ENCODE data around the gene CARD9. TPM values are rescaled to one million over a fixed set of nuclear protein-coding genes. Genes with fewer than 3 reads are reported as not detected.
"Not testable (repeated sequence)": the region's sequence is repeated elsewhere in the genome, so short reads cannot be mapped to it uniquely, and the experiment has no call there.

Gene CARD9
- total RNA-seq, 1 donor: 14.7 TPM

- no peak overlapping the region for H3K4me3 ChIP-seq (ENCODE audit: low read depth, low read length)
- DNase-seq (ENCODE audit: low read depth): no peak
- no peak for TF ChIP-seq CTCF (IDR thresholded peaks at IDR 0.05; ENCODE audit: insufficient read depth, low read depth, low read length)
These were observed 43.0 kb upstream of the CARD9 start for GRCh38 chr9:136416427-136416826.

GRCh38 chr9:136412962-136413361 lies 39.5 kb upstream of the CARD9 start:
- no peak for TF ChIP-seq CTCF (IDR thresholded peaks at IDR 0.05; ENCODE audit: insufficient read depth, low read depth, low read length)
- no peak for DNase-seq (ENCODE audit: low read depth)
- H3K4me3 ChIP-seq (ENCODE audit: low read depth, low read length): no peak overlapping the region

- no peak for TF ChIP-seq CTCF (IDR thresholded peaks at IDR 0.05; ENCODE audit: insufficient read depth, low read depth, low read length)
- no peak for DNase-seq (ENCODE audit: low read depth)
- H3K4me3 ChIP-seq (ENCODE audit: low read depth, low read length): peak overlapping the region; percentile 98
These were observed 37.9 kb upstream of the CARD9 start for GRCh38 chr9:136411378-136411777.

- no peak for TF ChIP-seq CTCF (IDR thresholded peaks at IDR 0.05; ENCODE audit: insufficient read depth, low read depth, low read length)
- H3K4me3 ChIP-seq (ENCODE audit: low read depth, low read length): peak within 1 kb of the TSS; percentile 98
- peak; percentile 90 for DNase-seq (ENCODE audit: low read depth)
These were observed 37.2 kb upstream of the CARD9 start, which contains the start of the genes ENTR1 and PMPCA for GRCh38 chr9:136410500-136411287. ENTR1 (minus strand) TSS chr9:136410614; CDS start chr9:136410397, 217 bp downstream. PMPCA (plus strand) TSS chr9:136410658; CDS start chr9:136410669, 11 bp downstream.

GRCh38 chr9:136409557-136410455 lies 36.3 kb upstream of the CARD9 start:
- DNase-seq (ENCODE audit: low read depth): peak; percentile 36
- peak overlapping the region; percentile 98 for H3K4me3 ChIP-seq (ENCODE audit: low read depth, low read length)
- no peak for TF ChIP-seq CTCF (IDR thresholded peaks at IDR 0.05; ENCODE audit: insufficient read depth, low read depth, low read length)

GRCh38 chr9:136407911-136408310 lies 34.4 kb upstream of the CARD9 start:
- no peak for TF ChIP-seq CTCF (IDR thresholded peaks at IDR 0.05; ENCODE audit: insufficient read depth, low read depth, low read length)
- DNase-seq (ENCODE audit: low read depth): no peak
- H3K4me3 ChIP-seq (ENCODE audit: low read depth, low read length): no peak overlapping the region

GRCh38 chr9:136407061-136407460 lies 33.6 kb upstream of the CARD9 start:
- not testable (repeated sequence) for DNase-seq (ENCODE audit: low read depth); H3K4me3 ChIP-seq (ENCODE audit: low read depth, low read length)

- H3K4me3 ChIP-seq (ENCODE audit: low read depth, low read length); DNase-seq (ENCODE audit: low read depth): not testable (repeated sequence)
These were observed 32.4 kb upstream of the CARD9 start for GRCh38 chr9:136405904-136406303.
